Kidney epithelial cell (primary cell): ENCODE measurements around the gene SHISA9. TPM values are rescaled to one million over a fixed set of nuclear protein-coding genes. Genes with fewer than 3 reads are reported as not detected.

Experiments
- DNase-seq: peaks from one replicate; pipeline ENCODE4 v3.0.0-alpha.2; 2010; ENCODE audit warnings: low read depth
- H3K27me3 ChIP-seq: 2 replicates; pipeline ENCODE4 v1.6.0; 2011; ENCODE audit warnings: low read length; ENCODE audit not compliant: control insufficient read depth, insufficient read depth
- H3K36me3 ChIP-seq: 2 replicates; pipeline ENCODE4 v1.5.1; 2011; ENCODE audit warnings: low read length; ENCODE audit not compliant: control insufficient read depth, insufficient read depth
- H3K4me3 ChIP-seq: 2 replicates; pipeline ENCODE4 v1.5.1; 2011; ENCODE audit warnings: low read depth, mild to moderate bottlenecking, control low read depth, low read length
- total RNA-seq: library from RNA; depleted of rRNA; stranded (reverse); fragments of >200 nt; gene quantifications from 2 replicates; pipeline ENCODE4 v1.2.3, GENCODE V29; 2015
- TF ChIP-seq, protein P1 (sequence below): IDR thresholded peaks from 2 replicates; pipeline ENCODE4 v1.5.1; 2011; ENCODE audit warnings: mild to moderate bottlenecking, moderate library complexity, low read length, control low read depth, inconsistent platforms; ENCODE audit not compliant: insufficient read depth, poor library complexity, severe bottlenecking

Gene SHISA9
- total RNA-seq, 1 donor from 2014 or later: 32.8 TPM

DNA sequence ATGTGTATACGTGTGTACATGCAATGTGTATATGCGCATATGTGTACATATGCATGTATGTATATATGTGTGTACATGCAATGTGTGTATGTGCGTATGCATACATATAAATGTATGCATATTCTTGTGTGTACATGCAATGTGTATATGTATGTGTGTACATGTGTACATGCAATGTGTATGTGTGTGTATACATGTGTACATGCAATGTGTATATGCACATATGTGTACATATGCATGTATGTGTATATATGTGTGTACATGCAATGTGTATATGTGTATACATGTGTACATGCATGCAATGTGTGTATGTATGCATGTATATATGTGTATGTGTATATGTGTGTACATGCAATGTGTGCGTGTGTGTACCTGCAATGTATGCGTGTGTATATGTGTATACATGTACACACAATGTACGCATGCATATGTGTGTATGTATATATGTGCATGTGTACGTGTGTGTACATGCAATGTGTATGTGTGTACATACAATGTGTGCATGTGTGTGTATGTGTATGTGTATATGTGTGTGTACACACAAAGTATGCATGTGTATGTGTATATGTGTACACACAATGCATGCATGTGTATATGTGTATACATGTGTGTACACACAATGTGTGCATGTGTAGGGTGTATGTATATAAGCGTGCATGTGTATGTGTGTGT lies 167.7 kb downstream of the SHISA9 start:
- Histone ChIP-seq H3K27me3 (no peaks in the 10 kb centered on the region), H3K4me3 (no peak overlapping the region), H3K36me3 (no peaks in the 10 kb centered on the region)
- TF ChIP-seq, protein P1, sequence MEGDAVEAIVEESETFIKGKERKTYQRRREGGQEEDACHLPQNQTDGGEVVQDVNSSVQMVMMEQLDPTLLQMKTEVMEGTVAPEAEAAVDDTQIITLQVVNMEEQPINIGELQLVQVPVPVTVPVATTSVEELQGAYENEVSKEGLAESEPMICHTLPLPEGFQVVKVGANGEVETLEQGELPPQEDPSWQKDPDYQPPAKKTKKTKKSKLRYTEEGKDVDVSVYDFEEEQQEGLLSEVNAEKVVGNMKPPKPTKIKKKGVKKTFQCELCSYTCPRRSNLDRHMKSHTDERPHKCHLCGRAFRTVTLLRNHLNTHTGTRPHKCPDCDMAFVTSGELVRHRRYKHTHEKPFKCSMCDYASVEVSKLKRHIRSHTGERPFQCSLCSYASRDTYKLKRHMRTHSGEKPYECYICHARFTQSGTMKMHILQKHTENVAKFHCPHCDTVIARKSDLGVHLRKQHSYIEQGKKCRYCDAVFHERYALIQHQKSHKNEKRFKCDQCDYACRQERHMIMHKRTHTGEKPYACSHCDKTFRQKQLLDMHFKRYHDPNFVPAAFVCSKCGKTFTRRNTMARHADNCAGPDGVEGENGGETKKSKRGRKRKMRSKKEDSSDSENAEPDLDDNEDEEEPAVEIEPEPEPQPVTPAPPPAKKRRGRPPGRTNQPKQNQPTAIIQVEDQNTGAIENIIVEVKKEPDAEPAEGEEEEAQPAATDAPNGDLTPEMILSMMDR: no peak
- DNase-seq: no peak

DNA sequence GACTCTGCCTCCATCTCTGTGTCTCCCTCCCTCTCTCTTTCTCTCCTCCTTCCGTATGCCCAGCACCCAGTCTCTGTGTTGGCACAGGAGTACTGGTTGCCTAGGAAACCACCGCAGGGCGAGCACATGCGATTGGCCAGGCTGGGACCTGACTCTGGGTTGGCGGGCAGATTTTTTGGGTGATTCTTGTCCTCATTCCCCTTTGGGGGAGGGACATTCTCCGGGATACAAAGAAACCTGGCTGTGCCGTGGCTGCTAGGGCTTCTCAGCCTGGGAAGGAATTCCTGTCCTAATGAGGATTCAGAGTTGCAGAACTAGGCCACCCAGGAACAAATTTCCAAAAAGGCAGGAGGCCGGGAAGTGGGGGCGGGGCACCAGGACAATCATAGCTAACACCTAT lies 168.9 kb downstream of the SHISA9 start:
- no peak for DNase-seq
- H3K27me3 ChIP-seq: no peaks in the 10 kb centered on the region
- H3K36me3 ChIP-seq: no peaks in the 10 kb centered on the region
- no peak overlapping the region for H3K4me3 ChIP-seq
- TF ChIP-seq, protein P1: no peak

DNA sequence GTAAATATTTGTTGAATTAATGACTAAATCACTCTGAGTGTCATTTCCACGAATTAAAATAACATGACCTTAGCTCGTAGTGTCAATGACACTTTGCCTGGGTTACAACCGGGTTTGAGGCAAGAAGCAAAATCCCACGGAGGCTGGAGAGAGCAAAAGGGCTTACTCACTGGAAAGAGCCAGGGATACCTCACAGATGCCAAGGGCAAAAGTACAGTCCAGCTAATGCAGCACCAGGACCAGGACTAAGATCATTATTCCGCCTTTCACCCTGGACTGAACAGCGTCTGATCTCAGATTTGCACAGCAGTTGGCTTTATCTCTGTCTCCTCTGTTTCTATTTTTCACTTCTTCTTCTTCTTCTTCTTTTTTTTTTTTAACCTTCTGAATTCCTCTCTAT lies 175.5 kb downstream of the SHISA9 start:
- Histone ChIP-seq H3K27me3 (no peaks in the 10 kb centered on the region), H3K4me3 (no peak overlapping the region), H3K36me3 (no peaks in the 10 kb centered on the region)
- no peak for DNase-seq
- TF ChIP-seq, protein P1: no peak

DNA sequence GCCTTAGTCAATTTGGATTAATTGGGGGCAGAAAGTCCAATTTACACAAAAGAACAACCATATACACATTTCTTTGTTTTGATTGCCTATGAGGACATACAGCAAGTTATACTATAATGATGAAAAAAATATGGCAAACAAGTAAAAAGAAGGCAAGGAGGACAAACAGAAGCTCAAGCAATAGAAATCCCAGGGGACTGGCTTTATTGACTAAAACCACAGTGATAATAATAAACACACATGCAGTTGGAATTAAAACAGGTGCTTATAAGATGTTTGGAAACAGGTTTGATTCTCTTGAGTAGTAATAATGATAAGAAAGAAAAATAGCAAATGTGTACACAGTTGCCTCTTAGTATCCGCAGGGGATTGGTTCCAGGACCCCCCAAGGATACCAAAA lies 176.4 kb downstream of the SHISA9 start:
- no peaks in the 10 kb centered on the region for H3K36me3 ChIP-seq
- DNase-seq: no peak
- no peak overlapping the region for H3K4me3 ChIP-seq
- no peaks in the 10 kb centered on the region for H3K27me3 ChIP-seq
- TF ChIP-seq, protein P1: no peak

DNA sequence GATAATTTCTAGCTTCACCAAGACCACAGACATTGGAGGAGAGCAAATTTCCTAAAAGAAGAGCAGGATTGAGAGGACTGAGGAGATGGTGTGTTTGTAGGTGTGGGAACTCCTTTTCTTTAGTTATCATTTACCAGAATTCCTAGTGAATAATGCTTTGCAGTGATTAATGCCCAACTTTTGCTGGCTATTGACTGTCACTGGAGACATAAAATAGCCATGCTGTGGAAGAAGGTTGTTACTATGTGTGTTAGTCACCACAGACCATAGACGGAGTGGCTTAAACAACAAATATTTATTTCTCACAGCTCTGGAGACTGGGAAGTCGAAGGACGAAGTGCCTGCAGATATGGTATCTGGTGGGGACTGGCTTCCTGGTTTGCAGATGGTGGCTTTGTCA lies 179.1 kb downstream of the SHISA9 start:
- no peak for DNase-seq

More for the DNA sequence above, 179.1 kb downstream of the SHISA9 start:
- H3K36me3 ChIP-seq: no peaks in the 10 kb centered on the region
- TF ChIP-seq, protein P1: no peak
- no peaks in the 10 kb centered on the region for H3K27me3 ChIP-seq
- no peak overlapping the region for H3K4me3 ChIP-seq
